ENCODE results near the gene ELOVL3.

The ELOVL3 gene

GRCh38 chr10:102233997-102234396 is 7.9 kb downstream of the ELOVL3 start:
- H3K79me2 ChIP-seq (ENCODE audit: insufficient read depth, low read length), result no peaks in the 10 kb centered on the region
- H3K27ac ChIP-seq (ENCODE audit: low read depth, low read length, poor library complexity, severe bottlenecking), result no peak overlapping the region
- TF ChIP-seq CTCF (IDR thresholded peaks at IDR 0.05; ENCODE audit: low read length), result no peak
- TF ChIP-seq EZH2 (IDR thresholded peaks at IDR 0.05; ENCODE audit: borderline replicate concordance, low read length), result no peak
- H3K36me3 ChIP-seq (ENCODE audit: insufficient read depth, low read length), result no peaks in the 10 kb centered on the region
- H3K9me3 ChIP-seq (ENCODE audit: low read length), result no peaks in the 10 kb centered on the region
- peaks cover 7% of the 10 kb centered on the region for H3K4me1 ChIP-seq (ENCODE audit: insufficient read depth, low read length, severe bottlenecking)
- H3K4me2 ChIP-seq (ENCODE audit: low read length), result no peak overlapping the region
- no peak overlapping the region for H3K9ac ChIP-seq (ENCODE audit: low read length)
- no peaks in the 10 kb centered on the region for H3K27me3 ChIP-seq (ENCODE audit: insufficient read depth, low read length)
- H3K9me2 ChIP-seq (ENCODE audit: low read depth, low read length), result no peaks in the 10 kb centered on the region
- no peaks in the 10 kb centered on the region for H3F3A ChIP-seq (ENCODE audit: insufficient read depth, low read length)
- H2AFZ ChIP-seq (ENCODE audit: low read length), result no peak overlapping the region
- H4K20me1 ChIP-seq (ENCODE audit: insufficient read depth, low read length), result no peaks in the 10 kb centered on the region
- no peak overlapping the region for H3K4me3 ChIP-seq (ENCODE audit: low read depth, low read length, poor library complexity, severe bottlenecking)

- H3K9me2 ChIP-seq (ENCODE audit: low read depth, low read length), result no peaks in the 10 kb centered on the region
- H3K4me2 ChIP-seq (ENCODE audit: low read length), result no peak overlapping the region
- TF ChIP-seq EZH2 (IDR thresholded peaks at IDR 0.05; ENCODE audit: borderline replicate concordance, low read length), result no peak
- TF ChIP-seq CTCF (IDR thresholded peaks at IDR 0.05; ENCODE audit: low read length), result no peak
- H2AFZ ChIP-seq (ENCODE audit: low read length), result no peak overlapping the region
- no peaks in the 10 kb centered on the region for H3K9me3 ChIP-seq (ENCODE audit: low read length)
- no peak overlapping the region for H3K9ac ChIP-seq (ENCODE audit: low read length)
- no peak overlapping the region for H3K27ac ChIP-seq (ENCODE audit: low read depth, low read length, poor library complexity, severe bottlenecking)
- no peak overlapping the region for H3K4me3 ChIP-seq (ENCODE audit: low read depth, low read length, poor library complexity, severe bottlenecking)
- peaks cover 4% of the 10 kb centered on the region for H3K4me1 ChIP-seq (ENCODE audit: insufficient read depth, low read length, severe bottlenecking)
- no peaks in the 10 kb centered on the region for H3K36me3 ChIP-seq (ENCODE audit: insufficient read depth, low read length)
- H3F3A ChIP-seq (ENCODE audit: insufficient read depth, low read length), result no peaks in the 10 kb centered on the region
- H3K27me3 ChIP-seq (ENCODE audit: insufficient read depth, low read length), result no peaks in the 10 kb centered on the region
- H4K20me1 ChIP-seq (ENCODE audit: insufficient read depth, low read length), result no peaks in the 10 kb centered on the region
- no peaks in the 10 kb centered on the region for H3K79me2 ChIP-seq (ENCODE audit: insufficient read depth, low read length)
These were observed 8.9 kb downstream of the ELOVL3 start for GRCh38 chr10:102234888-102235597.

GRCh38 chr10:102235598-102235920 is 9.5 kb downstream of the ELOVL3 start:
- Histone ChIP-seq H3K9ac (ENCODE audit: low read length) (no peak overlapping the region), H3K36me3 (ENCODE audit: insufficient read depth, low read length) (no peaks in the 10 kb centered on the region), H2AFZ (ENCODE audit: low read length) (no peak overlapping the region), H3F3A (ENCODE audit: insufficient read depth, low read length) (no peaks in the 10 kb centered on the region), H3K9me2 (ENCODE audit: low read depth, low read length) (no peaks in the 10 kb centered on the region), H3K79me2 (ENCODE audit: insufficient read depth, low read length) (no peaks in the 10 kb centered on the region), H3K9me3 (ENCODE audit: low read length) (no peaks in the 10 kb centered on the region), H3K27me3 (ENCODE audit: insufficient read depth, low read length) (no peaks in the 10 kb centered on the region), H3K27ac (ENCODE audit: low read depth, low read length, poor library complexity, severe bottlenecking) (no peak overlapping the region), H4K20me1 (ENCODE audit: insufficient read depth, low read length) (no peaks in the 10 kb centered on the region), H3K4me2 (ENCODE audit: low read length) (no peak overlapping the region), H3K4me3 (ENCODE audit: low read depth, low read length, poor library complexity, severe bottlenecking) (no peak overlapping the region), H3K4me1 (ENCODE audit: insufficient read depth, low read length, severe bottlenecking) (no peaks in the 10 kb centered on the region)
- no peak for TF ChIP-seq EZH2 (IDR thresholded peaks at IDR 0.05; ENCODE audit: borderline replicate concordance, low read length)
- TF ChIP-seq CTCF (IDR thresholded peaks at IDR 0.05; ENCODE audit: low read length), result no peak
